Stomach smooth muscle (tissue), 2 donors: ENCODE results near the gene ACAT2.

Source experiments
- H3K27ac ChIP-seq: one replicate; pipeline ENCODE4 v1.7.0; 2013; ENCODE audit warnings: mild to moderate bottlenecking, low read length, inconsistent platforms
- H3K27me3 ChIP-seq, 2 donors: one replicate each; pipeline ENCODE4 v1.7.0; 2013; ENCODE audit warnings: low read length in 2 of 2; ENCODE audit not compliant: insufficient read depth in 2 of 2, control insufficient read depth in 1 of 2
- H3K36me3 ChIP-seq, 2 donors: one replicate each; pipeline ENCODE4 v1.7.0; 2013; ENCODE audit warnings: low read length in 2 of 2; ENCODE audit not compliant: control insufficient read depth in 2 of 2, insufficient read depth in 2 of 2
- H3K4me1 ChIP-seq: one replicate; pipeline ENCODE4 v1.7.0; 2013; ENCODE audit warnings: low read length; ENCODE audit not compliant: control insufficient read depth, insufficient read depth
- H3K4me3 ChIP-seq, 2 donors: one replicate each; pipeline ENCODE4 v1.7.0; 2013; ENCODE audit warnings: low read length in 2 of 2
- H3K9ac ChIP-seq, 2 donors: one replicate each; pipeline ENCODE4 v1.7.0; 2013; ENCODE audit warnings: low read length in 2 of 2, mild to moderate bottlenecking in 1 of 2
- H3K9me3 ChIP-seq, 2 donors: one replicate each; pipeline ENCODE4 v1.7.0; 2013; ENCODE audit warnings: low read length in 2 of 2; ENCODE audit not compliant: control insufficient read depth in 2 of 2
- donor health status: healthy.
- donor health status: Pancreatic carcinoma.

The ACAT2 gene

GRCh38 chr6:159826968-159827647, 65.3 kb downstream of the ACAT2 start:
- Histone ChIP-seq H3K27me3 (peaks cover 0 to 2% of the 10 kb centered on the region in 2 donors), H3K4me1 (no peaks in the 10 kb centered on the region), H3K9me3 (no peaks in the 10 kb centered on the region), H3K4me3 (no peak overlapping the region), H3K9ac (no peak overlapping the region), H3K27ac (no peak overlapping the region), H3K36me3 (no peaks in the 10 kb centered on the region)

GRCh38 chr6:159828074-159828473, 66.2 kb downstream of the ACAT2 start:
- Histone ChIP-seq H3K9me3 (no peaks in the 10 kb centered on the region), H3K36me3 (no peaks in the 10 kb centered on the region), H3K9ac (no peak overlapping the region), H3K4me3 (no peak overlapping the region), H3K27ac (no peak overlapping the region), H3K27me3 (peaks cover 0 to 2% of the 10 kb centered on the region in 2 donors), H3K4me1 (no peaks in the 10 kb centered on the region)
